ENCODE results near the gene MMD.
"Not testable (repeated sequence)": the region's sequence is repeated elsewhere in the genome, so short reads cannot be mapped to it uniquely, and the experiment has no call there.

MMD gene

GRCh38 chr17:55443904-55444303 is 22.3 kb upstream of the MMD start:
- no peak for DNase-seq

DNA sequence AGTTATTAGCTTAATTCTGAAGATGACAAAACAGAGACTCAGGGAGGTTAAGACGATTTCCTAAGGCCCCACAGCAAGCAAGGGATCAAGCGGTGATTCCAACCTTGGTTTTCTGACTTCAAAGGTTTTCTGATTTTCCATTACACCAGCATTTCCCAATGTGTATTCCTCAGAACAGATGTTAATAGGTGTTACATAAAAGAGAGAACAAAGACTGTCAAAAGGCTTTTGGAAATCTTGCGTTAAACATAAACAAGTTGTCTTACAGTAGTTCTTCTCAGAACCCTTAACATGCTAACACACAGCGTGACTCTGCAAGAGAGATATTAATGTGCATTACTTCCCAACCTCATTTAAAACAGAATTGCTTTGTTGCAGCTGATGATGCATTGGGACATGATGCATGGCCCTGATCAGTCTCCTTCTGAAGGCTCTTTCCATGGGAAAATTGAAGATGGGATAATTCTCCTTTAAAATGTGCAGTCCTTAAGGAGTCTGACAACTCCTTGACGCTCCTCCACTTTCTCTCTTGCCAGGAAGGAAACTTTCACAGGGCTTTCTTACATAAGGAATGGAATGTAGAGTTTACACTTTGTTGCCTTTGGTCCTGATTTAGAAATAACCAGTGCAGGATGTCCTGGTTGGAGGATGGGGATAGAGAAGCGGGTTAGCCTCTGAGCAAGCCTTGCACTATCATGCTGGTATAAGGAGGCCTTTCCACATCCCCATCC is 21.5 kb upstream of the MMD start:
- DNase-seq: no peak

GRCh38 chr17:55442462-55442861 is 20.8 kb upstream of the MMD start:
- no peak for DNase-seq

GRCh38 chr17:55441544-55441943 is 19.9 kb upstream of the MMD start:
- DNase-seq: no peak

DNA sequence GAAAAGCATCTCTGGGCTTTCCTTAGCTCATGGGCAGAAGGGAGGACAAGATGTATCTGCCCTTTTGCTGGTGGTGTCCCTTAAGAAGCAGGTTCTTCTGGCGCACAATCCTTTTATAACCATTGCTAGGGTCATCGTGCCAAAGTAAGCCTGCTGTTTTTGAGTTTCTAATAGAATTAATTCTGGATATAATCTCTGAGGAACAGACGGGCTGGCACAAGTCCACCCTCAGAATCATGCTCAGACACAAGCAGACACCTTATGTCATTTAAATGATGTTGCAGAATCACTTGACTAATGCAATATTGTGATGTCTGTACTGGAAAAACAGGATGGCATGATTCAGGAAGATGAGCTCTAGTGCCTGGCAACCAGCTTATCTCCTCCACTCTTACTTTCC is 18.8 kb upstream of the MMD start:
- peak; percentile 90 for DNase-seq

DNA sequence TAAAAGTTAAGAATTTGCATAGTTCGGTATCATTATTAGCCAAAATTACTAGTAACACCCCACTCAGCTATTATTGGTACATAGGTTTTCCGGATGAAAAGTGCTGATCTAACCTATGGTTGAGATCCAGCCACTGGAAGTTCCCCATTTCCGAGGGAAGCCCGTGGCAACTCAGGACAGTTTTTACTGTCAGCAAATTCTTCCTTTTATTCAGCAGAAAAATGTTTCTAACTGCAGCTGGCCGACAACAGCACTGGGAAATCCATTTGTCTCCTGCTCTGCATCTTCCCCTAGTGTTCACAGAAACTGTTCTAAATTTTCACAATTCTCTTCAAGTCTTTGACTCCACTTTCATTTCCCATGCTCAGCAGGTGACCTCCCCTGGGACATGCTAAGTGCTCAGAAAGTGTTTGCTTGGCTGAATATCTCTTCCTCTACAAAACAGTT is 15.5 kb upstream of the MMD start:
- no peak for DNase-seq

GRCh38 chr17:55436224-55437158 is 14.9 kb upstream of the MMD start:
- DNase-seq: no peak

- no peak for DNase-seq
These were observed 13.8 kb upstream of the MMD start for GRCh38 chr17:55435408-55435807.

DNA sequence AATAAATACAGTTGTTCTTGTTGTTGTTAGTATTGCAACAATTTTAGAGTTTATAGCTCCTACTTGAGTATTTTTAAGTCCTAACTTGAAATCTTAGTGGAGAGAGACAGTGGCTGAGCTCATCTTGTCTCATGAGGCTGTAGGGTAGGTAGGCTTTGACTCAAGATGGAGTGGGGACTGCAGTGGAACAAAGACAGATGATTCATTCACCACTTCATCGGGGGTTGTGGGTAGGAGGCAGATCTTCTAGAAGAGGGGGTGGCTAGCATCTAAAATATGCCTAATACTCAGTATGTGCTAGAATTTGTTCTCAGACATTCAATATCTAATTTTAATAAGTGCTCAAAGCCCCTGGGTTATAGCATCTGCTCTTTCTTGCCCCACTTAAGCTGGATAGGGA is 13.1 kb upstream of the MMD start:
- no peak for DNase-seq

DNA sequence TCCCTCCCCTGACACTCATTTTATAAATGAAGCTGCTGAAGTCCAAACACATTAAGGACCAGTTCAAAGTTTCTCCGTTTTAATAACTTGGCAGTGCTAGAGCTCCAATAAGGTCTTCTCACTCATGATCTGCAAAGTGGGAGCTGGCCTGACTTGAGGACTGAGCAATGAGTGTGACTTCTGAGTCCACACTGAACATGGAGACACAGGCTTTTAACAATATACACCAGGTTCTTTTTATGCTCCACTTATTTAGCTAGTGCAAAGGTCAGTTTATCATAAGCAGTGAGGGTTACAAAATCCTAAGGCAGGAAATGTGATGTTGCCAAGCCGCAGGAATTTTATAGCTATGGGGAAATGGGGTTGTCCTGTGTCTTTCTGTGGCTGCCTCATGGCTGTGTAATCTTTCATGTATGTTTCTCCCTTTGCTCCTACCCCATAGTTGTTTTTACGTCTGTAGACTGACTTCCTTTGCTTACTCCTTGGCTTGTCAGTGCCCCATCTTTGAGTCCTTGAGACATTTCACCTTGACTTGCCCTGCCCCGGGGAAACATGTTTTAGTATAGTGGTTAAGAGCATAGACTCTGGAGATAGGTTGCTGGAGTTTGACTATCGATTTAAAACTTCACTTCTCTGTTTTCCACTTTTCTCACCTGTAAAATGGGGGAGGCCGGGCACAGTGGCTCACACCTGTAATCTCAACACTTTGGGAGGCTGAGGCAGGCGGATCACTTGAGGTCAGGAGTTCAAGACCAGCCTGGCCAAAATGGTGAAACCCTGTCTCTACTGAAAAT is 12.2 kb upstream of the MMD start:
- no peak for DNase-seq

DNA sequence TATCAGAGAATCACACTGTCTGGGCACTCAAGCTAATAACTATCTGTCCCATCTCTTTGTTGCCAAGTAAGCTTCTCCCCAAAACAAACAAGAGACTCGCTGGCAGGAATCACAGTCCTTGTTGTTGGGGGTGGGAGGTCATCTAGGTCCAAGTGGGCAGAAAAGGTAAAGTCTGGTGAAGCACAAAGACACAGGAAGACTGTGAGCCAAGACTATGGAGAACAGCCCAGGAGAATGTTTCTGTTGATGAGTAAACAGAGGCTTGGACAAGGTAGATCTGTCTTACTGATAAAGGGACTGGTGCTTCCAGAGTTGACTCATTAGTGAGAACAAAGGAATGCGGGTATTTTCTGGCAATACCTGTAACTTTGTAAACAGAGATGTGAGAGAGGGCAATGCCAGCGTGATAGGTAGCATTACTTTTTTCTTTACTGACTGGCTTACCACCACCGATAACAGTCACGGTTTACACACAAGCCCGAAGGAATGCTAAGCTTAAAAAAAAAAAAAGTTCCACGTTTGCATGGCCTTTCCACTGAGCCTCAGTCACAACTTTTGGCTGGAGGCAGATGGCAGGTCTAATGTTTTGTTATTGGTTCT is 11.5 kb upstream of the MMD start:
- no peak for DNase-seq

DNA sequence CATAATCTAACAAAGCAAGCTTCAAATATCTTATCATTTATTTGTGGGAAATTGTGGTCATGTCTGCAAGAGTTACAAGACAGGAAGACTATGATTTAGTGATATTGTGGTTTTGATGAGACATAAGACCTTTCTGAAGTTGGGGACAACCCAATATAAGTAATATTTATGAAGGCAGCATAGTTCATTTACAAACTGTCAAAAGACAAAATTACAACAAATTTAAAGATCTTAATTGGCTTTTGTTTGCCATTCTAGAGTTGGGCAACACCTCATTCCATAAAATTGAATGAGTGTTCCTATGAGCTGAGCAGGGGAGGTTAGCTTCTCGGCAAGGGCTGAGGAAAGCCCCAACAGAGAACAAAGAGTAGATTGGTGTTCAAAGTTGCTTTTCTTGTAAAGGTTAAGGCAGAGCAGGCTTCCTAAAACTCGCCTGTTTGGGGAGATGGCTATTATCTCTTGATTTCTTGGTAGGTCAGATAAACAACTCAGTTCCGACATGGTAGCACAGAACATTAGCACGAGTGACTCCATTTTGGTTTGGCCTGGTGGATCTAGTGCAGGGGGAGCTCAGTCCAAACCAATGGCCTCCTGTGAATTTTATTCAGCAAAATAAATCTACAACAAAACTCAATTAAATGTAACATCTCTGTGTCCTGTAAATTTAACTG is 10.9 kb upstream of the MMD start:
- DNase-seq: peak; percentile 46

- DNase-seq: not testable (repeated sequence)
These were observed 10.3 kb upstream of the MMD start for GRCh38 chr17:55431914-55432313.

DNA sequence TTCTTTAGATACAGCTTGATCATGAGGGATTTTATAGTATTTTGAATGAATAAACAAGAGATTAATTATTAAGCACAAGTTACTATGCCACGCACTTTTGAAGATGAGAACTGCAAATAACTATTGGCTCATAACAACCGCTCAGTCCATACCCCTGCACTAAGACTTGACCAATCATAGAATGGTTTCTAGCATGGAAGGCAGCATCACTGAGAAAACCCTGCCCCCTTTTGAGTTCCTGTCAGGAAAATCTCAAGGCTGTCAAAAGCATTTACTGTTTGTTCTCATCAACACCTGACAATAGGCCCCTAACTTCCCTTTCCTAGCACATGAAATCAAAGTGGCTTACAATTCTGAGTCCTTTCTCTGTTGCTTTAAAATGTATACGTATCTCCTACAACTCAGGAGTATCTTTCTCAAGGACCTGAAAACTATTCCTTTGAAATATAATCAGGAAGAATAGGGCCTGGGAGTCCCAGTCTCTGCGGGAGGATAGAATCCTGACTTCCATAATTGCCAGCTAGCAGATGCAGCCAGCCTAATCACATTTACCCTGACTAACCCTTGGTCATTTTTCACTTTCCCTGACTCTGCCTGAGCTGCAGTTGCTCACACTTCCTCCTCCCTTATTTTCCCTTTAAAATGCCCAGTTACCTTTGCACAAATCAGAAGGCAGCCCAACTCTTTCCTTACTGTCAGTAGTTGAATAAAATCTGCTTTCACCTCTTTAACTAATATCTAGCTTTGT is 9.1 kb upstream of the MMD start:
- DNase-seq: no peak

DNA sequence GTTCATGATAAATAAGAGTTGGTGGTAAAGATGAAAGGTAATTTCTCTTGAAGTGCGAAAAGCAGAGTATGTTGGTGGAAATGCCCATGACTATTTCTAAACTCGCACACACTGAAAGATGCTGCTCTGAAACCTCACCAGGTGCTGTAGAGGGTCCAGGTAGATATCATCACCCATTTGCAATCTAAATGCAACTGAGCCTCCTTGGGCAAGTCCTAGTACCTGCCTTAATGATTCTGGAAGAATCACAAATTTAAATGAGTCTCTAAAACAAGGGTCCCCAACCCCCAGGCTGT is 5.9 kb upstream of the MMD start:
- no peak for DNase-seq

DNA sequence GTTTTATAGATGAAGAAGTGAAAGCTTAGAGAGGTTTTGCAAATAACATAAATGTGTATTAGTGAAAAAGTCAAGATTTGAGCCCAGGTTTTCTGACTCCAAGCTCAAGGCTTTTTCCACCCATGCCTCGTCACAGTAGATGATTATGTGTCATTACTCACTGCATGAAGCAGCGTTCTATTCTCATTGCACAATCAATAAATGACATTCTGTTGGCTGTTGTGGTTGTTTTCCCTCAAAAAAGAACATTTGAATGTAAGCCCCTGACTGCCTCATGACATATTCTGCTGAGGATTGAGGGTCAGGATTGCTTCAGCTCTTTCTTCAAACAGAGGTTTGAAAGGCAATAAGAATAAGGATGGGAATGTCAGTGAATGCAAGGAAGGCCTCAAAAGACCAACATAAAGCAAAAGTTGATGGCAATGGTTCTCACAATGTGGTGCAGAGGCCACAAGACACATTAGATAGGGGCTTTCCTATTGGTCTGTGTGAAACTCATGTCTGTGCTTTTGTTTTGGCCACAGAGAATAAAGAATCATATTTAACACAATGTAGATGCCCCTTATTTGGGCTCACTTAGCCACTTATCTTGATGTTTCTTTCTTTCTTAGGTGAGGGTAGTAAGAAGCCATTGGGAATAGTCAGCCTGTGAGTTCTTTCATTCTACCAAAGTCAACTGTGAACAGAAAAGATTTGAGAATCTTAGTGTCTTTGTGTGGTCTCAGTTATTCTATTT is 5.4 kb upstream of the MMD start:
- DNase-seq: no peak

- DNase-seq: no peak
These were observed 3.4 kb upstream of the MMD start for GRCh38 chr17:55424893-55425540.

DNA sequence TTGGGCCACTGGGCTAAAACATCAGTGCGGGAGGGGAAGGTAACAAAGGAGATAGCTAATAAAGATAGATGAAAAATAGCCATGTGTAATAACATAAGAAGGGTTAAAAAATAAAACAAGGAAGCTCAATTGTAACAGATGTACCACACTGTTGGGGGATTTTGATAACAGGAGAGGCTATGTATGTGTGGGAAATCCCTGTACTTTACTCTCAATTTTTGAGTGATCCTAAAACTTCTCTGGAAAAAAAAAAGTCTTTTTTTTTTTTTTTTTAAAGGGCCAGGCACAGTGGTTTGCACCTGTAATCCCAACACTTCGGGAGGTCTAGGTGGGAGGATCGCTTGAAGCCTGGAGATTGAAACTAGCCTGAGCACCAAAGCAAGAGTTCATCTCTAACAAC is 1.9 kb upstream of the MMD start:
- no peak for DNase-seq

DNA sequence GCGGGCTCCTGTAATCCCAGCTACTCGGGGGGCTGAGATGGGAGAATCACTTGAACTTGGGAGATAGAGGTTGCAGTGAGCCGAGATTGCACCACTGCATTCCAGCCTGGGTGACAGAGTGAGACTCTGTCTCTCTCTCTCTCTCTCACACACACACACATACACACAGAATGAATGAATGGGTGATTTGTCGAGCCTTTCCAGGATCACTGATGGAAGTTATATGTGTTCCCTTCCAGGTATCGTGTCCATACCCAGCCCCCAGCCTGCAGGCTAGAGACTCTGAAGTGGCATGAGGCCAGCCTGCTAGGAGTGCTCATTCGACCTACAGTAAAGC is 1.2 kb upstream of the MMD start:
- not testable (repeated sequence) for DNase-seq

- peak; percentile 26 for DNase-seq
These were observed 858 bp downstream of the MMD start for GRCh38 chr17:55420776-55421178.
